HG03469 (cell line): ENCODE results near the gene CD101.

Experiments
- ATAC-seq: cut with Tn5 transposase; IDR thresholded peaks from one replicate; pipeline ENCODE4 v1.9.1; 2021; ENCODE audit warnings: mild to moderate bottlenecking, moderate library complexity, moderate number of reproducible peaks; ENCODE audit not compliant: unreplicated experiment

The CD101 gene

DNA sequence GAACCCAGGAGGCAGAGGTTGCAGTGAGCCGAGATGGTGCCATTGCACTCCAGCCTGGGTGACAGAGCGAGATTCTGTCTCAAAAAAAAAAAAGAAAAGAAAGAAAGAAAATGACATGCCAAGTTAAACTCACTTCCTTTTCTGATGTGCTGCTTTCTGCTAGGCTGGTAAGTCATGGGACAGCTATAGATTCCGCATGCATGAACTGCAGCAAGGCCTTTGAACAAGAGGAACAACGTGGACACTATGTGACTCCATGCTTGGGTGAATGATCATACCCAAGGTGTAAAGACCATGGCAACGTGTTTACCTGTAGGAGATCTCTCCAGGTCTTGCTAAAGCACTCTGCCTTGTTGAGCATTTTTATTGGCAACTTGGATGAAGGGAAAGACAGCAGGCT, 48.3 kb downstream of the CD101 start:
- ATAC-seq: no peak

DNA sequence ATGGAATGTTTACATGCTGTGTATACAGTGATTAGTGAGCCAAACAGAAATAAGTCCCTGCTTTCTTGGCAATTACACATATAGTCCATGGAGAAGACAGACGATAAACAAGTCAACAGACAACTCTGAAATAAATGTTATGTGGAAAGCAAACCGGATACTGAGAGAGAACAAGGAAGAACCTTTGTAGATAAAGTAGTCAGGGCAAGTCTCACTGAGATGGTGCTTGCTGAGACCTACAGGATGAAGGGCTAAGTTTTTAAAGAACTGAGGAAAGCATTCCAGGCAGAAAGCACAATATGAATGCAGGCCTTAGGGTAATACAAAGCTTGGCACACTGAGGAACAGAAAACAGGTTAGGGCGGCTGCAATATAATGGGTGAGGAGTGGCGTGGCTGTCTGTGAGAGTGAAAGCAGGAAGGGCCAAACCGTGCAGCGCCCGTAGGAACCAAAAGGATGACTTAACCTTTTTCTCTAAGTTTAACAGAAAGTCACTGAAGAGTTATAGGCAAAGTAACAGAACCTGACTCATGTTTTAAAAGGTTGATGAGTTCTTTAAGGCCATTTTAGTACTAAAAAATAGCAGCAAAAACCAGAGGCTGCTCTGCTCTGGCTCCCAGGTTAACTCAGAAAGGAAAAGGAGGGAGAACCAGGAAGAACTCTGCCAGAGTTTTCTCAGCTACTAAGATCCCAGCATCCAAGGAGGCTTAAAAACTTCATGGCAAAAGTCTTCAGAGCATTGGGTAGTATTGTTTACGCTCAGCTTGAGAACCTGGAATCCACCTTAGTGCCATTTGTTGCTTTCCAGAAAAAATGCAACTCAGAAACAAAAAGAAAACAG, 49.9 kb downstream of the CD101 start:
- ATAC-seq: peak; percentile 70

DNA sequence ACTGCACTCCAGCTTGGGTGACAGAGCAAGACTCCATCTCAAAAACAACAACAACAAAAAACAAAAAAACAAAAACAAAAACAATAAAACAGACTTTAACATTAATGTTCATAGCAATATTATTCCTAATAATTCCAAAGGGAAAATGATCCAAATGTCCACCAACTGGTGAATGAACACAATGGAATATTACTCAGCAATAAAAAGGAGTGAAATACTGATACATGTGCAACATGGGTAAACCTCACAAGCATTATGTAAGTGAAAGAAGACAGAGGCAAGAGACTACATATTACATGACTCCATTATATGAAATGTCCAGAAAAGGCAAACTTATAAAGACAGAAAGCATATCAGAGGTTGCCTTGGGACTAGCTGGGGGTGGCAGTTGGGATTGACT, 52.5 kb downstream of the CD101 start:
- ATAC-seq: no peak

DNA sequence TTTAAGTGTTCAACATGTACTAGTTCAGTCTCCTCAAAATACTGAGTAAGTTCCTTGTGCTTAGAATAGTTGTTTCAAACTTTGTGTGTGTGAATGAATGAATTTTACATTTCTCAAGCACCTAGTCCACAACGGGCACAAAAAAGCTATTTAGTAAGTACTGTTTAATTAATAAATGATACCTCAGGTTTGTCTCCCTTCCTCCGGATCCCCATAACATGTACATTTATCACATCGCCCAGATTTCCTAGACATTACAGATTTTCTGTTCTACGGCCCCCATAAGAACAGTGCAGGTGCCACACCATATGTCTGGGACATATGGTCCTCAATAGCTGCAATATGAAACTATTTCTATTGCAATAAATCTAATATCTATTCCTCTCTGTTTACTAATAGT, 57.2 kb downstream of the CD101 start:
- ATAC-seq: no peak

DNA sequence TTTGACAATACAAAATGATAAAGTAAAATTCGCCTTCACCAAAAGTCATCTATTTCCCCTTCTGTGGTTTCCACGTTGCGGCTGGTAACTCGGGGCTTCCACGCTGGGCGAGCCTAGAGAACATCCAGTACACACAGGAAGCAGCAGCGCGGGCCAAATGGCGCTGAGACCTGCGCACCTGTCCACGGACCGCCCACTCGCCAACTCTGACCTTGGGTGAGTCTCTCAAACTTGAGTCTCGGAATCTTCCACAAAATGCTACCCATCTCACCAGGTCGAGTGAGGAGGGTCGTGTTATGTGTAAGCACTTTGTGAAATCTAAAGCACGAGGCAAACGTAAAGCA, 57.7 kb downstream of the CD101 start:
- ATAC-seq: no peak

DNA sequence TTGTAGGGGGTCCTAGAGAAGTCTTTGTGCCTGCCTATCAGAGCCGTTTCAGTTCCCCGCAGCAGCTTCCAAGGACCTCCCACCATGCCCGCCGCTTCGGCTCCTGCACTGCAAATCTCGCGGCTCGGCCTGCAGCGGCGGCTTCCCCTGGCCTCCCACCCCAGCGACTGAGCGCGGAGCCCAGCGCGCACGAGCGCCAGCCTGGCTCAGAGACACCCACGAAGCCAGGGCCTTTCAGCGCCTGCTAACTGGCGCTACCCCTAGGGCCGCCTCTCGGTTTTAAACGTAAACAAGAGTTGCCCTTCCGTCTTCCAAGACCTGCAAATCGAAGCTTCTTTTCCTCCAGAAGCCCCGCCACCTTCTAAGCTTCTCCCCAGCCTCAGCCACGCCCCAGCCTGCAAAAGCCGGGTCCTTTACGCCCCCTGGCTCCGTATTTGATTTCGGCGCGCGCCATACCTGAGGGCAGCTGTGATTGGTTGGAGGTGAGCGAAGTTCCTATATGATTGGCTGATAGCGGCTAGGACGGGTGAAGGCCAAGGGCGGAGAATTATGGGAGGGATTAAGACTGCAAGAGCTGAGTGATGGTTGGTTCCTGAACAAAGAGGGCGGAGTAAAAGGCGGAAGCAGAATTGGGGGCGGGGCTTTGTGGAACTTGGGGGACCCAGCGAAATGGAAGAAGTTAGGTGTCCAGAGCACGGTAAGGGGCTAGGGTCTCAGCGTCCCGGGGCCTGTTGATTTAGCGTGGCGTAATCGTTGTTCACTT, 58.3 kb downstream of the CD101 start, which contains the start of gene TTF2:
TTF2 (plus strand) TSS at position 649 of the 763 bp plus-strand sequence; CDS start at position 670, 21 bp downstream.
- peak; percentile 91 for ATAC-seq

DNA sequence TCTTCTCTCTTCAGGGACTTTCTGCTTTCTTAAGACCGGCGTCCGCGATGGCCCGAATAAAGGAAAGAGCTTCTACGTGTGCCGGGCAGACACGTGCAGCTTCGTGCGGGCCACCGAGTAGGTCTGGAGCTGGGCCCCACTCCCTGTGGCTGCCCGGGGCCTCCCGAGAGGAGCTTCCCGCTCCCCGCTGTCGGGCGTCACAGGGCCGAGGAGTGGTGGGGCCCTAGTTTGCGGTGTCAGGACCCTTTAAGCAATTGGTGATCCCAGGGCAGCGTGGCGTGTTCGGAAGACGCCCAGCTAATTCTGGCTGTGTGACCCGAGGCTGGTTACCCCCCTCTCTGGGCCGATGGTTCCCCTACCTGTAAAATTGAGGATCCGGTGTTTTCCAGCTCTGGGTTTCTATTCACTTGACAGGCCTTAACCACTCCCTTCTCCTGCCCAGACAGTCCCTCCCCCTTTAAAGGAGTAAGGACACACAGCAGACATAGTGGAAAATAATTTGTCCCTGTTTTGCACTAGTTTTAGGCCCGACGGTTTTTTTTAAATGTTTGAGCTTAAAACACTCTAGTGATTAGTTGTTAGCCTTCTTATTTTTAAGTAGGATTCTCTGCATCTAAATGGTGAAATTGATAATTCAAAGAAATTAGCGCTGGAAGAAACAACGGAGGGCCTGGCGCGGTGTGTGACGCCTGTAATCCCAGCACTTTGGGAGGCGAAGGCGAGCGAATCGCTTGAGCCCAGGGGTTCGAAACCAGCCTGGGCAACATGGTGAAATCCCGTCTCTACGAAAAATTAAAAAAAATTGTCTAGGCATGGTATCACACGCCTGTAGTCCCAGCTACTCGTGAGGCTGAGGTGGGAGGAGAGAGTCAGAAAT, 59.1 kb downstream of the CD101 start:
- ATAC-seq: no peak

DNA sequence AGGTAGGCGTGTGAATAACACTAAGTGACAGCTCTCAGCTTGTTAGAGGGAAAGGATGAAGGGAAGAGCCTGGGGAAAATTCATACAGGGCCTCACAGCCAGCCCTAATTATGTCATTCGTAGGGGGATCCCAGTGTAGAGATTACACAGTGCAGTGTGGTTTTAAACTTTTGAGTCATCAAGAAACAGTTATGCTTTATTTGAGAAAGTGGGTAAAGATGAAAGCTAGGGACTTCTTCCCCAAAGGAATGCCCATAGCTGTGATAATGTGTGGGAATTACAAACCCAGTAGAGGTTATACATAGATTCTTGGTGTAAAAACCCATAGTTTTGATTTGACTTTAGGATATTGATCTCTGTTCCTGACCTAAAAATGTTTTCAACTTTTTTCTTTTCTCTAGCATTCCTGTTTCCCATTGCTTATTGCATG, 60.4 kb downstream of the CD101 start:
- ATAC-seq: peak; percentile 39

DNA sequence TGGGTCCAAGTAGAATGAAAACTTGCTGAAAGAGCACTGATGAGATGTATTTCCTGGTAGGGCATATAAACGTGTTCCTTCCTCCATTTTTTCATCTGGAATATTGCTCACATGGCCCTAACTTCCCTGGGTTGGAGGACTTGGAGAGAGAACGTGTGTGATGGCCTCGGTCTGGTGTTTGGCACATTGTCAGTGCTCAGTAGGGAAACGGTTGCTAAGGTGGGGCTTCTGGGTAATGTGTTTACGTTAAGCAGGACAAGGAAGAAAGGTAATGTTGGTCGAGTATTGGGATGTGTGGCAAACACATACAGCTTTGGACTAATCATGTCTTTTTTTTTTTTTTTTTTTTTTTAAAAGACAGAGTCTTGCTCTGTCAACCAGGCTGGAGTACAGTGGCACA, 64.8 kb downstream of the CD101 start:
- no peak for ATAC-seq

DNA sequence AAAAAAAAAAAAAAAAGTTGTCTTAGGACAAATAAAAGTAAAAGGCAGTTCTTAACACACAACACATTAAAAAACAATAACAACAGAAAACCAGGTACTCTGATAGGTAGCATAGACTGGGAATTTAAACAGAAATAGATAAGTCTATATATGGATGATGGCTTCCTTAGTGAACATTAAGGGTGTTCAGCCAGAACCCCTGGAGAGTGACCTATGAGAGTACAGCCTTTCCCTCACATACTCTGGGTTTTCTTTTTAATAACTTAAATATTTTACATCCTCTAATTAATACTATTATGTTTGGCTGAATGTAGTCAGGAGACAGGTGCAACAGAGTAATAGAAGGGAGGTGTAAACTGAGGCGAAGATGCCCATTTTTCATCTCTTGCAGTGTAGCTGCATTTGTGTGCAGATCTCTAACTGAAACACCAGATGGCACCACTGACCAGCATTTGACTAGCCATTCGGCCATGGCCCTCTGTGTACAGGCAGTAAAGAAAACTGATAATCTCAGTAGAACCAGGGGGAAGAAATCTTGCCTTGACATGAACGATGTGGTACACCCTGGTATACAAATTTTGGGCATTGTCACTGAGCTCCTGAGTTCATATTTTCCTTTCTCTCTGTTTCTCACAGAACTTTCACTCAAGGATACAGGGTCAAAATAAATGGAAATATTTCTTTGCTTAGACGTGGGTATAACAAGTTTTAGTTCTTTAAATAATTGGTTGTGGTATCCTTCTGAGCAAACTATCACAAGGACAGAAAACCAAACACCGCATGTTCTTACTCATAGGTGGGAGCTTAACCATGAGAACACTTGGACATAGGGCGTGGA, 66.2 kb downstream of the CD101 start:
- no peak for ATAC-seq

DNA sequence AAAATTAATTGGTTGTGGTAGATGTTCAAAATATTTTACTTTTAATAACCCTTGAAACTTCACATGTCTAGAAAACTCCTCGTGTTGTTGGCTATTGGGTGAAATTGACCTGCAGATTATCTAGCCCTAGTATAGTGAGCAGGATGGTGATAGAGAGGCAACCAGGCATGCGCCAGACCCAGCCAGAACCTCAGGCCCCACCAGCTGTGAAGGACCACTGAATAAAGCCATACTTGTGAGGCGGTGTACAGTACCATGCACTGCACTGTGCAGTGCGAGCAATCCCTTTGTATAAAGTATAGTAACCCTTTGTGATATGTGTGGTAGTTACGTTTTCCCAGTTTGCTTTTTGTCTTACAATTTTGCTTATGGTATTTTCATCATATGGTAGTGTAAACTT, 67.0 kb downstream of the CD101 start:
- ATAC-seq: no peak

DNA sequence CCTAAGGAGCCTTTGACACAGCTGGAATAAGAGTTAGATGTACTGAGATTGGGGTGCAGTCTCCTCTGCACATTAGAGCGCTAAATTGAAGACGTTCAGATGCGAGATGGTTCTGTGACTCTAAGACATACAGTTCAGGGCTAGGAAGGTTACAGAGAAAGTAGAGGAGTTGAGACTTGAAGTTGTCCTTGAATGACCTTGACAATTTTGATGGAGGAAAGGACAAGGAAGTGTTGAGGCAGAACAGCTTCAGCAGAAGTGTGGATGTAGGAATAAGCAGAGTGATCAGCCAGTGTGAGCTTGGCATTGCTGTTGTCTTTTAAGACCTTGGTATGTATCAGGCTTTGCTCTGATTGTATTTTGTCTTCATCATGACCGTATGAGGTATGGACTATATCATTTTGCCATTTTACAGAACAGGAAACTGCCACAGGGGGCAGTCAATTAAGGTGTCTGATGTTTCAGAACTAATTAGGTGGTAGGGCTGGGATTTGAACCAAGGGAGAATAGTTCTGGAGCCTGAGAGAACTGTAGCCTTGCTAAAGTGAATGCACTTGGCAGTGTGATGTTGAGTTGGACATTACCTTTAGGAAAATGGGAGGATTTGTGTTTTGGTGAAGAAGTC, 67.8 kb downstream of the CD101 start:
- ATAC-seq: no peak

DNA sequence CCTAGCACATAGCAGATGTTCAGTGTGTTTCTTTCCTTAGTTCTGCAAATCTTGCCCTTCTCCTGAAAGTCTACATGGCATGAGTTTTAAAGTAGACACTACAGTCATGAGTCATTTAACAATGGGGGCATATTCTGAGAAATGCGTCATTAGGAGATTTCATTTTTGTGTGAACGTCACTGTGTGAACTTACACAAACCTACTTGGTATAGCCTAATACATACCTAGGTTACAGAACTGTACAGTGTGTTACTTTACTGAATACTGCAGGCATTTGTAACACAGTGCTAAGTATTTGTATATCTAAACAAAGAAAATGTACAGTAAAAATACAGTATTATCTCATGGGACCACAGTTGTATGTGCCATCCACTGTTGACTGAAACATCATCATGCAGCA, 68.6 kb downstream of the CD101 start:
- ATAC-seq: no peak

DNA sequence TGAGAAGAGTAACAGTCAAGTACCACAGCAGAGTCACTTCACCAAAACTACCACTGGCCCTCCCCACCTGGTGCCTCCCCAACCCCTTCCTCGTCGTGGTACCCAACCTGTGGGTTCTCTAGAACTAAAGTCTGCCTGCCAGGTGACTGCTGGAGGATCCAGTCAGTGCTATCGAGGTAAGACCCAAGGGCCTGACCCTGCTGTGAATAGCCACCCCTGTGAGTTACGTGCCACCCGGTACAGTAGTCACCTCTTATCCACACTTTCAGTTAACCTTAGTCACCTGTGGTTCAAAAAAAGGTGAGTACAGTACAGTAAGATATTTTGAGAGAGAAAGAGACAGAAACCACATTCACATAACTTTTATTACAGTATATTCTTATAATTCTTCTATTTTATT, 75.1 kb downstream of the CD101 start:
- ATAC-seq: no peak

DNA sequence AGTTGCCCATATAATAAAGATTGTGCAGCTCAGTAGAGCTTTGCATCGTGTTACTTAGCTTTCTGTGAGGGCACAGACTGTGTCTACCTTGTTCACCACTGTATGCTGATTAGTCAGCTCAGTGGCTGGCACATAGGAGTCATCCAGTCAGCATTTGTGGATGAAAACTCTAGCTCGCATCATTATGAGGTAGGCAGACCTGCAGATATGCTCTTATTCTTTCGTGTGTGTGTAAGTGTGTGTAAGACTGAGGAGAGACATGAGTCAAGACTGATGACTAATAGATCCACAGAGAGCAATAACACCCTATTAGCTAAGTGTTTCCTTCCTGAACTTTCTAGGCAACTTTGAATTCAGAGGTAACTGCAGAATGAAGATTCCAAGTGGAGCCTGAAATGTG, 75.7 kb downstream of the CD101 start:
- no peak for ATAC-seq

DNA sequence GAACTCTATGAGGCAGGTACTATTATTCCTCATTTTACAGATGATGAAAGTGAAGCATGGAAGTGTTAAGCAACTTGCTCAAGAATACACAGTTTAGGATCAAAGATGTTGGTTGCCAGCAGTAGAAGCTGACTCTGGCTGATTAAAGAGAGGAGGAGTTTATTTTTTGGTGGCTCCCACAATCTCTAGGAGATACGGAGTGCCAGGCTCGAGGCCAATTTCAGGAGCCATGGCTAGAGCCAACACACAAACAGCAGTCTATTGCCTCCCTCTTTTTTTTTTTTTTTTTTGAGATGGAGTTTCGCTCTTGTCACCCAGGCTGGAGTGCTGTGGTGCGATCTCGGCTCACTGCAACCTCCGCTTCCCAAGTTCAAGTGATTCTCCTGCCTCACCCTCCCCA, 78.2 kb downstream of the CD101 start:
- no peak for ATAC-seq

DNA sequence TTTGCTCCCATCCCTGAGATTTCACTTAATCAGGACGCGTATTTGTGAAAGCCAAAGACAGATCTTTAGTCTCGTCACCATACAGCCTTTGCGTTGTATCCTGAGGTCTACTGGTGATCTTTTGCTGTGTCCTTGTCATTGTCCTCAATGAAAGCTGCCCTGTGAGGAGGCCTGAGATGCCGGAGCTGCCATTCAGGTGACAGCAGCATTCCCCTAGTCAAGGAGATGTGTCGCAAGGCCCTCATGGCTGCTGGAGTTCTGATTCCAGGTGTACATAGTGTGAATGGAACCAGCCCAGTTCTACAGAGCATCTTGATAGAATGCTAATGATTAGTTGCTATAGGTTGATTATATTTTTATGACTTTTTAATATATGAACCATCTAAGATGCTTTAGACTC, 82.7 kb downstream of the CD101 start:
- ATAC-seq: no peak
